GM12892 (cell line): ENCODE results near the gene DHX35.

ENCODE experiments used
- POLR2A ChIP-seq: IDR thresholded peaks from 2 replicates; pipeline ENCODE4 v1.6.1; 2011; ENCODE audit warnings: low read depth, low read length, control low read depth
- POLR2AphosphoS5 ChIP-seq: IDR thresholded peaks from 2 replicates; pipeline ENCODE4 v1.6.1; 2011; ENCODE audit warnings: low read depth, low read length, control low read depth
- TAF1 ChIP-seq: IDR thresholded peaks from 2 replicates; pipeline ENCODE4 v1.6.1; 2011; ENCODE audit warnings: low read depth, mild to moderate bottlenecking, control low read depth, low read length, borderline replicate concordance

DNA sequence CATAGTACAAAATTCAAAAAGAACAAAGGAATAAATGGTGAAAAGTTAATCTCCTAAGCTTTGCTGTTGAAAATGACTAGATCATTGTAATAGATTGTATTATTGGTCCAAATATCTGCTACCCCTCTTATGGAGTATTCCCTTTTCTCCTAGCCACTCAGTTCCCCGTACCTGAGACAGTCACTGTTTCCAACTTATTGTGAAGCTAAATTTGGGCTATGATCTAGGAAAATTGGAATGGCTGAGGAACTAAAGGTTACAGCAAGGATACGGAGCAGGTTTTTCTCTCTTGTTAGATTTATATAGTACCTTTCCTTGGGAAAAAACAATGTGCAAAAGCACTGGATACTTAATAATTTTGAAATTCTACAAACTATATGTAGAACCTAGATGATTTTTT lies 17.3 kb downstream of the DHX35 start:
- TF ChIP-seq POLR2A: no peak
- TF ChIP-seq TAF1: no peak
- TF ChIP-seq POLR2AphosphoS5: no peak
